Ovary (tissue), 9 donors: ENCODE data around the gene HDAC1. TPM values are rescaled to one million over a fixed set of nuclear protein-coding genes. Genes with fewer than 3 reads are reported as not detected.

ENCODE experiments used
- DNase-seq, 5 donors: peaks; one replicate each; pipeline ENCODE4 v3.0.0-alpha.2; 2019 to 2020
- H3K27ac ChIP-seq, 2 donors: fragments of 200-600 bp; one replicate each; pipeline versions ENCODE4 v1.5.1 to v1.8.0; 2019 to 2022
- H3K27me3 ChIP-seq: fragments of 200-600 bp; one replicate; pipeline ENCODE4 v1.8.0; 2022
- H3K36me3 ChIP-seq: fragments of 200-600 bp; sonication (generic); one replicate; pipeline ENCODE4 v1.5.1; 2019
- H3K4me1 ChIP-seq: one replicate; pipeline ENCODE4 v1.8.1; 2013; ENCODE audit warnings: mild to moderate bottlenecking, moderate library complexity; ENCODE audit not compliant: insufficient read depth
- H3K4me3 ChIP-seq: fragments of 200-600 bp; sonication (generic); one replicate; pipeline ENCODE4 v1.5.1; 2017
- H3K9me3 ChIP-seq, 2 donors: fragments of 200-600 bp in 1 of 2; sonication (generic) in 1 of 2; one replicate each; pipeline versions ENCODE4 v1.5.1 to v1.8.1; 2013 to 2019; ENCODE audit warnings: mild to moderate bottlenecking in 1 of 2, moderate library complexity in 1 of 2
- CTCF ChIP-seq, 3 donors: fragments of 450-650 bp in 2 of 3; fragments of 200-600 bp in 1 of 3; IDR thresholded peaks; one replicate each; pipeline versions ENCODE4 v1.5.1 to v1.8.0; 2016 to 2022; ENCODE audit warnings: antibody characterized with exemption in 3 of 3, mild to moderate bottlenecking in 1 of 3
- EP300 ChIP-seq: sonication (generic); formaldehyde crosslinking; IDR thresholded peaks from one replicate; pipeline ENCODE4 v1.6.1; 2017; ENCODE audit warnings: antibody characterized with exemption
- POLR2A ChIP-seq: fragments of 450-650 bp; IDR thresholded peaks from one replicate; pipeline ENCODE4 v1.6.1; 2017; ENCODE audit warnings: antibody characterized with exemption, mild to moderate bottlenecking, moderate library complexity
- WGBS, 3 donors: extraction: QIAGEN DNeasy Blood & Tissue Kit in 1 of 3; methylation state at CpG; one replicate each; pipeline versions ENCODE4 v1.1.5 to v1.1.7; 2013 to 2017; 5-methylcytosine and 5-hydroxymethylcytosine counted together
- intact Hi-C, 4 donors: fragments of 100-400 bp; cut with DNase I; formaldehyde crosslinking; loops; one replicate each; pipeline versions ENCODE4 v1.11.0 to v1.15.1; 2022 to 2023
- polyA plus RNA-seq, 2 donors: library from polyadenylated mRNA; stranded (reverse); fragments of 200-250 nt in 1 of 2; fragments of 350-450 nt in 1 of 2; fragmentation: Illumina TruSeq in 1 of 2; extraction: RNeasy Lipid Tissue Mini Kit (QIAGEN cat#74804) in 1 of 2; gene quantifications; one replicate each; pipeline ENCODE4 v1.2.3, GENCODE V29; 2013 to 2014
- total RNA-seq, 7 donors: library from RNA; depleted of rRNA in 2 of 7; stranded (reverse); fragments of >200 nt in 2 of 7; fragmentation: NEBNext Ultra II Directional in 3 of 7; extraction: Animal tissue kit (Norgen Biotek cat#: 25700) in 3 of 7; gene quantifications; one replicate each; pipeline versions ENCODE4 v1.1.0 to v1.2.4, GENCODE V29; 2016 to 2023
- donor health status: DM: no; HTN: no; CAD: no; lungs with moderate emphysema.
- donor health status: DM: no; HTN: no; CAD: no.
- donor health status: Bipolar disorder and iron deficiency.
- donor health status: DM: yes; HTN: yes; CAD: no.
- donor health status: DM: no; HTN: no; CAD: no.
- donor health status: DM: yes; HTN: yes; CAD: no.

HDAC1 gene
- total and polyA plus RNA-seq, 9 donors = 52.9 to 107 (median 89.2) TPM

GRCh38 chr1:32358435-32358834, 66.6 kb downstream of the HDAC1 start:
- no peak for DNase-seq
- Histone ChIP-seq H3K4me1 (peaks cover 20% of the 10 kb centered on the region), H3K9me3 (no peaks in the 10 kb centered on the region), H3K4me3 (no peak overlapping the region), H3K27me3 (no peaks in the 10 kb centered on the region), H3K27ac (no peak overlapping the region), H3K36me3 (no peaks in the 10 kb centered on the region)
- 74 to 77% (median 76%) methylated on average over 3 of the region's 3 CpGs for WGBS, 3 donors
- TF ChIP-seq EP300 = no peak
- TF ChIP-seq CTCF (IDR thresholded peaks at IDR 0.05) = no peak
- TF ChIP-seq POLR2A = no peak
- intact Hi-C loops = no loop called here

GRCh38 chr1:32361308-32361673, 69.4 kb downstream of the HDAC1 start:
- H3K36me3 ChIP-seq = no peaks in the 10 kb centered on the region
- 35 to 64% (median 38%) methylated on average over 23 to 35 of the region's 35 CpGs for WGBS, 3 donors
- no peaks in the 10 kb centered on the region for H3K27me3 ChIP-seq
- peak overlapping the region; percentile 24 for H3K4me3 ChIP-seq
- intact Hi-C loops = loop anchor here in 1 of 4 donors (10.0 kb wide), 1 partner anchor 116 kb away; the partner anchor contains the start of gene FAM167B
- peak overlapping the region; percentile 68 to 87 for H3K27ac ChIP-seq
- peak in 4 of 5 donors; percentile 54 to 78 (median 70) for DNase-seq
- no peaks in the 10 kb centered on the region for H3K9me3 ChIP-seq
- H3K4me1 ChIP-seq = peaks cover 8% of the 10 kb centered on the region
- TF ChIP-seq CTCF (IDR thresholded peaks at IDR 0.05) = no peak
- no peak for TF ChIP-seq EP300
- no peak for TF ChIP-seq POLR2A

- TF ChIP-seq POLR2A (no peak), CTCF (IDR thresholded peaks at IDR 0.05) (peak; percentile 46 to 84 (median 78))
- Histone ChIP-seq H3K36me3 (no peaks in the 10 kb centered on the region), H3K27me3 (no peaks in the 10 kb centered on the region), H3K4me1 (peaks cover 8% of the 10 kb centered on the region), H3K4me3 (peak overlapping the region; percentile 24), H3K9me3 (no peaks in the 10 kb centered on the region), H3K27ac (peak overlapping the region; percentile 68 to 87)
- intact Hi-C loops = loop anchor here in 1 of 4 donors (10.0 kb wide), 1 partner anchor 117 kb away; the partner anchor contains the start of gene FAM167B
- WGBS, 3 donors = 1 to 4% (median 2%) methylated on average over 38 to 91 of the region's 91 CpGs
- DNase-seq = peak; percentile 77 to 88 (median 83)
Observed at GRCh38 chr1:32361674-32362473, 70.0 kb downstream of the HDAC1 start.

GRCh38 chr1:32362474-32363313, 70.8 kb downstream of the HDAC1 start, which contains the start of the genes FAM229A and TSSK3:
FAM229A (minus strand) TSS chr1:32362485; CDS start chr1:32362091, 394 bp downstream.
TSSK3 (plus strand) TSS chr1:32362539; CDS start chr1:32362702, 163 bp downstream.
- no peak for TF ChIP-seq EP300
- TF ChIP-seq POLR2A = no peak
- no peak for TF ChIP-seq CTCF (IDR thresholded peaks at IDR 0.05)
- DNase-seq = peak in 1 of 5 donors; percentile 50
- Histone ChIP-seq H3K4me1 (peaks cover 8% of the 10 kb centered on the region), H3K4me3 (peak within 1 kb of the TSS; percentile 24), H3K27me3 (no peaks in the 10 kb centered on the region), H3K9me3 (no peaks in the 10 kb centered on the region), H3K36me3 (no peaks in the 10 kb centered on the region), H3K27ac (peak within 1 kb of the TSS; percentile 68 to 87)
- intact Hi-C loops = loop anchor here in 1 of 4 donors (10.0 kb wide), 1 partner anchor 118 kb away; the partner anchor contains the start of gene FAM167B
- 32 to 39% (median 38%) methylated on average over 17 of the region's 17 CpGs for WGBS, 3 donors
